ENCODE measurements around the gene CDCA4. TPM values are rescaled to one million over a fixed set of nuclear protein-coding genes. Genes with fewer than 3 reads are reported as not detected.

CDCA4 gene
- total RNA-seq, 4 donors from 2014 or later, result 5.0 to 8.0 (median 6.0) TPM

DNA sequence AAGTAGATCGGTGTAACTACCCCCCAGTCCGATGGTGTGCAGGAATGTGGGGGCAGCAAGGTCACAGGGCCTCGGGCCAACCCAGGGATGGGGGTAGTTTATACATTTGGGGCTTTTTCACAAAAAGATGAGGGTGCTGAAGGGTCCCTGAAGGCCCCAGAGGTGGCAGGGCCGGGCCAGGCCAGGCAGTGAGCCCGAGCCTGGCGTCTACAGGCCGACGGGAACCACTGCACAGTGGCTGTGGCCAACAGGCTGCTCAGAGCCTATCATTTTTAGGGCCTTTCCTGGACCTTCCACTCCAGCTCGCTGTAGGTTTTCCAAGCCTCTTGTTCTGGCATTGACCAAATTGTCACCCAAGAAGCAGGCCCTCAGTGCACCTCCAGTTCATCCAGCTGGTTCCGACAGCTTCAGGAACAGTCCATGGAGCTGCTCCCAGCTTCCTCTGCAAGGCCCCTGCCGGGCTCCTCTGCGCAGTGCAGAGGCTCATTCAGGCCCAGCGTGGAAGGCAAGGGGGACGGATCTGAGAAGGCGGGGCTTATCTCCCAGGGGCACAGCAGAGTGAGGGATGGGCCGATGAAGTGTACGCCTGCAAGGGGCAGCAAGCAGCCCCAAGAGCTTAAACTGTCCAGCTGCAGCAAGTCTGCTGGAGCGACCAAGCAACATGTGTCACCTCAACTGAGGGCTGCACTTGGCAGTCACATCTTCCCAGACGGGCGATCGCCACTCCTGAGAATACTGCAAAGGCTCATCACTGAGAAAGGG lies 13.9 kb downstream of the CDCA4 start:
- intact Hi-C loops (cut with DNase I), result no loop called here
- WGBS, result 78% methylated on average over 14 of the region's 21 CpGs
- H3K36me3 ChIP-seq, result peaks cover 10 to 51% (median 33%) of the 10 kb centered on the region in 4 donors
- H3K27me3 ChIP-seq, result no peaks in the 10 kb centered on the region
- DNase-seq (ENCODE audit: extremely low spot score), result no peak
- TF ChIP-seq EP300 (IDR thresholded peaks at IDR 0.05), result no peak
- TF ChIP-seq POLR2A (IDR thresholded peaks at IDR 0.05; ENCODE audit: low read depth), result no peak
- TF ChIP-seq, protein P1, sequence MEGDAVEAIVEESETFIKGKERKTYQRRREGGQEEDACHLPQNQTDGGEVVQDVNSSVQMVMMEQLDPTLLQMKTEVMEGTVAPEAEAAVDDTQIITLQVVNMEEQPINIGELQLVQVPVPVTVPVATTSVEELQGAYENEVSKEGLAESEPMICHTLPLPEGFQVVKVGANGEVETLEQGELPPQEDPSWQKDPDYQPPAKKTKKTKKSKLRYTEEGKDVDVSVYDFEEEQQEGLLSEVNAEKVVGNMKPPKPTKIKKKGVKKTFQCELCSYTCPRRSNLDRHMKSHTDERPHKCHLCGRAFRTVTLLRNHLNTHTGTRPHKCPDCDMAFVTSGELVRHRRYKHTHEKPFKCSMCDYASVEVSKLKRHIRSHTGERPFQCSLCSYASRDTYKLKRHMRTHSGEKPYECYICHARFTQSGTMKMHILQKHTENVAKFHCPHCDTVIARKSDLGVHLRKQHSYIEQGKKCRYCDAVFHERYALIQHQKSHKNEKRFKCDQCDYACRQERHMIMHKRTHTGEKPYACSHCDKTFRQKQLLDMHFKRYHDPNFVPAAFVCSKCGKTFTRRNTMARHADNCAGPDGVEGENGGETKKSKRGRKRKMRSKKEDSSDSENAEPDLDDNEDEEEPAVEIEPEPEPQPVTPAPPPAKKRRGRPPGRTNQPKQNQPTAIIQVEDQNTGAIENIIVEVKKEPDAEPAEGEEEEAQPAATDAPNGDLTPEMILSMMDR (IDR thresholded peaks at IDR 0.05), result no peak
- TF ChIP-seq POLR2AphosphoS5 (IDR thresholded peaks at IDR 0.05), result no peak
- no peak overlapping the region for H3K27ac ChIP-seq (replicated peaks in 1 of 4)
- H3K4me3 ChIP-seq, result no peak overlapping the region
- H3K4me1 ChIP-seq, result peaks cover 0 to 4% (median under 1%) of the 10 kb centered on the region in 4 donors
- no peaks in the 10 kb centered on the region for H3K9me3 ChIP-seq

DNA sequence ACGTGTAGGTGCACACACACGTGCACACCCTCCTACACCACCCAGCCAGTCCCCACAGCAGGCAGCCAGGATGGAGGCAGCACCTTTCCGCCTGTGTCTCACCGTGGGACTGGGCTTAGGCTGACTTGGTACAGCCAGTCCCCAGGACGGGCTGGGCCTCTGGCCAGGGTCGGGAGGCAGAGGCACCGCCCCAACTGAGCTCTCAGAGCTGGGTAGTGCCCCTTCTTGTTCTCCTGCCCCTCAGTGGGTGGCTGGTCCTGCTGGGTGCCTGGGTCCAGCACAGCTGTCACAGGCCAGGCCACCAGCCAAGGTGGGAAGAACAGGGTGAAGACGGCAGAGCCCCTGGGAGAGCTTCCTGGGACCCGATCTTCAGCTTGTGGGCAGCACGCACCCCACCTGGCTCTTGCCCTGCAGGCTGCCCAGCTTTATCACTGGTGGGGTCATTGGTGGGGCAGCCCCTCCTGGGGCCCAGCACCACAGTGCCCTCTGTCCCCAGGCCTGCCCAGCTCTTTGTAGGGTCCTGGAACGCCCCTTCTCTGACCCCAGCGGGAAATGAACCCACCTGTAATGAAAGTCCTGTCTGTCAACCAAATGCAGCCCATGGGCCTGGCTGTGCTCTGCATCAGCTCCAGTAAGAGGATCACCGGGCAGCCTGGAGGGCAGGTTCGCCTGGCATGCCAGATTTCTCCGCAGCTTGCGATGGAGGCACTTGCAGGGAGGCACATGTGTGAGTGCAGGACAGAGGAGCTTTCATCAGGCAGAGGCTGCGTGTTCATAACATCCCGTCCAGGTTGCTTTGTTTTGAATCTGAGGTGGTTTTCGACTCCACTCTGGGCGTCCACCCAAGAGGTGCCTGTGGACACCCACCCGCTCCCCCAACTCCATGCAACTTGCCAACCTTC lies 14.7 kb downstream of the CDCA4 start:
- WGBS, result 91% methylated on average over 6 of the region's 21 CpGs
- Histone ChIP-seq H3K4me1 (no peaks in the 10 kb centered on the region), H3K4me3 (no peak overlapping the region), H3K9me3 (no peaks in the 10 kb centered on the region), H3K36me3 (peaks cover 10 to 45% (median 26%) of the 10 kb centered on the region in 4 donors), H3K27me3 (no peaks in the 10 kb centered on the region), H3K27ac (replicated peaks in 1 of 4) (no peak overlapping the region)
- TF ChIP-seq POLR2AphosphoS5 (IDR thresholded peaks at IDR 0.05) (no peak), POLR2A (IDR thresholded peaks at IDR 0.05; ENCODE audit: low read depth) (no peak), EP300 (IDR thresholded peaks at IDR 0.05) (no peak)
- TF ChIP-seq, protein P1 (IDR thresholded peaks at IDR 0.05), result no peak
- no peak for DNase-seq (ENCODE audit: extremely low spot score)
- intact Hi-C loops (cut with DNase I), result no loop called here

DNA sequence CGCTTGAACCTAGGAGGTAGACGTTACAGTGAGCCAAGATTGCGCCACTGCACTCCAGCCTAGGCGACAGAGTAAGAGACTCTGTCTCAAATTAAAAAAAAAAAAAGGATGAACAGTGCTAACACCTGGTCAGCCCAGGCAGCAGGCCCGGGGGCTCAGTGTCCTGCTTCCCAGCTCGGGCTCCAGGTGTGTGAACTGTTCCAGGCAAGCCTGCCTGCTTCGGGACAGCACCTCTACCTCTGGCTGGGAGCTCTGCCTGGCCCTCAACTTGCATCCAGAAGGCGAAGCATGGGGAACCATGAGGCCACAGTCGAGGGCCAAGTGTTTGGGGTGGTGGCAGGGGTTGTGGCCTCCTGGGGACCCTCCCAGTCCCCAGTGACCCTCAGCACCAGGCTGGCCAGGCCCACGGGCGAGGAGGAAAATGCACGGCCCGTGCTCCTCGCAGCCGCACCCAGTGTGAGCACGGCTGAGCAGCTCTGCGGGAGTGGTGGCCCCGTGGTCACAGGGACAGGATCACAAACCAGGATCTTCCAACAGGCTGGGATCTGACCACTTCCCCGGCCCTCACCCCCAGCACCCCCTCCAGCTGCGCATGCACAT lies 15.5 kb downstream of the CDCA4 start:
- intact Hi-C loops (cut with DNase I), result no loop called here
- Histone ChIP-seq H3K36me3 (peaks cover 10 to 37% (median 19%) of the 10 kb centered on the region in 4 donors), H3K4me3 (no peak overlapping the region), H3K9me3 (no peaks in the 10 kb centered on the region), H3K27ac (replicated peaks in 1 of 4) (no peak overlapping the region), H3K4me1 (no peaks in the 10 kb centered on the region), H3K27me3 (no peaks in the 10 kb centered on the region)
- no peak for DNase-seq (ENCODE audit: extremely low spot score)
- whole genome bisulfite sequencing, result 77% methylated on average over 6 of the region's 20 CpGs
- no peak for TF ChIP-seq EP300 (IDR thresholded peaks at IDR 0.05)
- TF ChIP-seq POLR2A (IDR thresholded peaks at IDR 0.05; ENCODE audit: low read depth), result no peak
- TF ChIP-seq POLR2AphosphoS5 (IDR thresholded peaks at IDR 0.05), result no peak
- TF ChIP-seq, protein P1 (IDR thresholded peaks at IDR 0.05), result no peak

DNA sequence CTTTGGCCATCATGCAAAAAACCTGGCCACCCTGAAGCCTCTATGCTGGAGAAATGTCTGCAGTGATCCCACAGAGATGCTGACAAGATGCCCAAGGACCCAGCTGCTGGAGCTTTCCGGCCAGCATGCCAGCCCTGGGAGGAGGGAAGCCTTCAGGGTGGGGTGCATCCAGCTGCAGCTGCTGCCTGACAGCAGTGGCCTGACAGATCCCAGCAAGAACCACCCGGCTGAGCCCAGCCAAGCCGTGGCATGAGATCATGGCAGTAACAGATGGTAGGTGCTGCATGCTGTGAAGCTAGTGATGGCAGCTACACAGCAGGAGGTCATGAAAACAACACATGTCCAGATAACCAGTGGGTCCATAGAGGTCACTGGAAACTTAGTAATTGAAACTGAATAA lies 21.5 kb downstream of the CDCA4 start:
- intact Hi-C loops (cut with DNase I), result no loop called here
- TF ChIP-seq EP300 (IDR thresholded peaks at IDR 0.05) (no peak), POLR2AphosphoS5 (IDR thresholded peaks at IDR 0.05) (no peak), POLR2A (IDR thresholded peaks at IDR 0.05; ENCODE audit: low read depth) (no peak)
- TF ChIP-seq, protein P1 (IDR thresholded peaks at IDR 0.05), result no peak
- no peak overlapping the region for H3K4me3 ChIP-seq
- peaks cover 0 to 21% (median 11%) of the 10 kb centered on the region in 4 donors for H3K36me3 ChIP-seq
- DNase-seq (ENCODE audit: extremely low spot score), result no peak
- no peak overlapping the region for H3K27ac ChIP-seq (replicated peaks in 1 of 4)
- no peaks in the 10 kb centered on the region for H3K27me3 ChIP-seq
- no peaks in the 10 kb centered on the region for H3K9me3 ChIP-seq
- H3K4me1 ChIP-seq, result no peaks in the 10 kb centered on the region
- 89% methylated on average over 1 of the region's 3 CpGs for WGBS

Measured in esophagus muscularis mucosa (tissue), 4 donors.